Measurements from ENCODE around the gene CENPC. TPM values are rescaled to one million over a fixed set of nuclear protein-coding genes. Genes with fewer than 3 reads are reported as not detected.

CENPC gene
- 10 to 100 TPM; 36.4 to 36.7 TPM for total RNA-seq

- Mint-ChIP-seq H3K36me3 (ENCODE audit: low read depth) (peaks cover 40% of the 10 kb centered on the region), H3K9me3 (no peaks in the 10 kb centered on the region), H3K4me3 (peak within 1 kb of the TSS; percentile 89), H3K27me3 (no peaks in the 10 kb centered on the region), H3K27ac (peak within 1 kb of the TSS; percentile 91), H3K4me1 (peaks cover 38% of the 10 kb centered on the region)
- DNase-seq: peak; percentile 95
- ChIA-PET CTCF (interaction anchor here (1.2 to 2.6 kb wide), 4 partner anchors 155 to 366 kb away, joined by 4 to 7 read pairs (median 5); no protein-coding TSS in a partner anchor), POLR2A (interaction anchor here (0.8 to 5.3 kb wide), 13 partner anchors 8 to 804 kb away, joined by 3 to 48 read pairs (median 4); partner anchors contain the start of genes UBA6 and YTHDC1)
Measured at GRCh38 chr4:67545199-67546003, at the start of gene CENPC. TSS of gene CENPC (minus strand) at chr4:67545503. CDS start at chr4:67545355, 148 bp downstream.

DNA sequence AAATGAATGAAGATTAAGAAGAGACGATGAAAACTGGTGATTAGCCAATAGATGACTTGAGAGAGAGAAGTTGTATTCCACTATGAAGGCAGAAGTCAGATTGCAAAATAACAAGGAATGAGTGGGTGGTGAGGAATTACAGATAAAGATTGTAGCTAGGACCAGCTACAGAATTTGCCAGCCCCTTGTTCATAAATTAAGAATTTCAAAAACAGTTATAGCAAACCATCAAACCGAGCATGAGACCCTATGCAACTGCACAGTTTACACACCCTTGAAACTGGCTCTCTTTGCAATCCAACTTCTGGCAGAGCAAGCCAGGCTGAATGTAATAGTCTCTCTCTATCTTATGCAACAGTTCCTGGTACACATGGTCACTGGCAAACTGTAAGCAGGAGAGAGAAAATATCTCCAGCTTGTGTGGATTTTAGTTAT lies 48.5 kb upstream of the CENPC start:
- Mint-ChIP-seq H3K4me1 (no peaks in the 10 kb centered on the region), H3K9me3 (peaks cover 5% of the 10 kb centered on the region), H3K36me3 (ENCODE audit: low read depth) (peaks cover 37% of the 10 kb centered on the region), H3K27me3 (peaks cover 5% of the 10 kb centered on the region), H3K4me3 (no peak overlapping the region), H3K27ac (no peak overlapping the region)
- ChIA-PET CTCF (interaction anchor here (0.9 kb wide), 1 partner anchor 153 kb away, joined by 3 read pairs; no protein-coding TSS in a partner anchor), POLR2A (no interaction called here)
- no peak for DNase-seq

- peaks cover 36% of the 10 kb centered on the region for H3K36me3 Mint-ChIP-seq (ENCODE audit: low read depth)
- H3K27me3 Mint-ChIP-seq: no peaks in the 10 kb centered on the region
- no peaks in the 10 kb centered on the region for H3K9me3 Mint-ChIP-seq
- DNase-seq: no peak
- POLR2A ChIA-PET: no interaction called here
- no peak overlapping the region for H3K4me3 Mint-ChIP-seq
- H3K27ac Mint-ChIP-seq: no peak overlapping the region
- H3K4me1 Mint-ChIP-seq: peaks cover 2% of the 10 kb centered on the region
- CTCF ChIA-PET: no interaction called here
Measured at GRCh38 chr4:67587156-67587555, 41.9 kb upstream of the CENPC start.

DNA sequence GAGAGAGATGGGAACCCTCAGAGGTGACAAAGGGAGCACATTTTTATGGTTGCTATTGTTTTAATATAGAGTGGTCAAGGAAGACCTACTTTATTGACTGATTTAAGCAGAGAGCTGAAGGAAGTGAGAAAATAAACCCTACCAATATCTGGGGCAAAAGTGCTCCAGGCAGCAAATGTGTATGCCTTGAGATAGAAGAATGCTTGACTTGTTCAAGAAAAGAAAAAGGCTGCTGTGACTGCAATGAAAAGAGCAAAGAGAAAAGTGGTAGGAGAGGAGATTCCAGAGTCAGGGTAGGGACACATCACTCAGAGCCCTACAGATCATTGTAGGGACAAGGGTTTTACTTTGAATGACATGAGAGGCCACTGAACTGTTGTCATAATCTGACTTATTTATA lies 39.2 kb upstream of the CENPC start:
- H3K9me3 Mint-ChIP-seq: no peaks in the 10 kb centered on the region
- H3K4me1 Mint-ChIP-seq: peaks cover 20% of the 10 kb centered on the region
- peak overlapping the region; percentile 7 for H3K27ac Mint-ChIP-seq
- H3K4me3 Mint-ChIP-seq: no peak overlapping the region
- CTCF ChIA-PET: no interaction called here
- H3K27me3 Mint-ChIP-seq: no peaks in the 10 kb centered on the region
- no peak for DNase-seq
- POLR2A ChIA-PET: no interaction called here
- H3K36me3 Mint-ChIP-seq (ENCODE audit: low read depth): peaks cover 41% of the 10 kb centered on the region

- Mint-ChIP-seq H3K4me3 (no peak overlapping the region), H3K27me3 (no peaks in the 10 kb centered on the region), H3K36me3 (ENCODE audit: low read depth) (peaks cover 47% of the 10 kb centered on the region), H3K4me1 (peaks cover 21% of the 10 kb centered on the region), H3K9me3 (no peaks in the 10 kb centered on the region), H3K27ac (peak overlapping the region; percentile 68)
- CTCF ChIA-PET: interaction anchor here (0.7 to 1.3 kb wide), 3 partner anchors 8 to 164 kb away, joined by 3 to 4 read pairs (median 3); no protein-coding TSS in a partner anchor
- POLR2A ChIA-PET: no interaction called here
- no peak for DNase-seq
Measured at GRCh38 chr4:67581913-67582312, 36.6 kb upstream of the CENPC start.

DNA sequence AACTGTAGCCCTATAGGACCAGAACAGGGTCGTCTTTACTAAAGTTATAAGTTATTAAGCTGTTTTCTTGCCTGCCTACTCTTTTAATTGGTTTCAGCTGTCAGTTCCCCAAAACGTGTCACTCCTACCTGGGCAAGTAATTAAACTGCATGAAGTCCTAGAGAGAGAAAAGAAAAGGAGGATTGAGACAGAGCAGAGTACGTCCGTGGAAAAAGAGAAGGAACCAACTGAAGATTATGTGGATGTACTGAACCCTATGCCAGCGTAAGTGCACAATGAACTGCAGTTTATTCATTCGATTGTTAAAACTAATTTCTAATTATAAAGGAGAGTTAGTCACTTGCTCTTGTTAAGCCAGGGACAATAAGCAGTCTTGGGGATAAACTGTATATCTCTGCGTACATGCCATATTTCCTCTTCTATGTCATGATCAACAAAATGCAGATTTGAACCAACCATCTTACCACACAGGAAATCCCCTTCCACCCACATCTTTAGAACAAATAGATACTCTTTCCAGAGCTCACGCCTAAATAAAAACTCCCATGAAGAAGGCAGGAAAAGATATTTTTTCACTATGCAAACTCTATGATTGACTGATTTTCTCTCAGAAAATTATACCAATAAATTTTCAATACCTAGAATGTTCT lies 36.0 kb upstream of the CENPC start:
- Mint-ChIP-seq H3K9me3 (no peaks in the 10 kb centered on the region), H3K36me3 (ENCODE audit: low read depth) (peaks cover 44% of the 10 kb centered on the region), H3K27me3 (no peaks in the 10 kb centered on the region), H3K4me1 (peaks cover 21% of the 10 kb centered on the region), H3K4me3 (peak overlapping the region; percentile 38), H3K27ac (peak overlapping the region; percentile 68)
- CTCF ChIA-PET: interaction anchor here (0.7 to 1.3 kb wide), 3 partner anchors 8 to 165 kb away, joined by 3 to 4 read pairs (median 3); no protein-coding TSS in a partner anchor
- no peak for DNase-seq
- POLR2A ChIA-PET: interaction anchor here (0.7 to 1.6 kb wide), 2 partner anchors 37 to 119 kb away, joined by 3 to 4 read pairs; partner anchors contain the start of gene UBA6

DNA sequence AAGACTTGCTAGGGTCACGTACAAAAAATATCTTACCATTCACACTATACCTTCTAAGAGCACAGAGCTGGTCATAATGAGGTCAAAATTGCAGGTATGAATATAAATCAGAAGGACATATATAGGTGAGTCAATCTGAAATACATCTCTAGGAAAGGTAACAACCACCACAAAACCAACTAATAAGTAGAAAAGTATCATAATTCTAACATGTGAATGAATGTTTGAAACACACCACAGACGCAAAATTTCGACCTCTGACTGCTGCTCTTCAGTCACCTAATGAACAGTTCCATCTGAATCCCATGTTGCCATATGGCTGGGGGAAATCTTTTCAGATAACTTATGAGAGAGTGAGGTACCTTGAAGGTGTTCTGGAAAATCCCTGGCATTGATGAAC lies 35.3 kb upstream of the CENPC start:
- POLR2A ChIA-PET: interaction anchor here (1.6 kb wide), 1 partner anchor 36 kb away, joined by 4 read pairs; no protein-coding TSS in a partner anchor
- Mint-ChIP-seq H3K4me3 (no peak overlapping the region), H3K4me1 (peaks cover 26% of the 10 kb centered on the region), H3K9me3 (no peaks in the 10 kb centered on the region), H3K27me3 (no peaks in the 10 kb centered on the region), H3K36me3 (ENCODE audit: low read depth) (peaks cover 51% of the 10 kb centered on the region), H3K27ac (peak overlapping the region; percentile 23)
- DNase-seq: no peak
- CTCF ChIA-PET: interaction anchor here (1.0 to 1.3 kb wide), 2 partner anchors 13 to 166 kb away, joined by 3 read pairs; no protein-coding TSS in a partner anchor

- DNase-seq: no peak
- peaks cover 51% of the 10 kb centered on the region for H3K36me3 Mint-ChIP-seq (ENCODE audit: low read depth)
- H3K27me3 Mint-ChIP-seq: no peaks in the 10 kb centered on the region
- H3K9me3 Mint-ChIP-seq: no peaks in the 10 kb centered on the region
- no peak overlapping the region for H3K27ac Mint-ChIP-seq
- no peak overlapping the region for H3K4me3 Mint-ChIP-seq
- peaks cover 35% of the 10 kb centered on the region for H3K4me1 Mint-ChIP-seq
- ChIA-PET CTCF (interaction anchor here (1.3 kb wide), 1 partner anchor 124 kb away, joined by 4 read pairs; the partner anchor contains the start of gene UBA6), POLR2A (no interaction called here)
Measured at GRCh38 chr4:67576538-67576937, 31.2 kb upstream of the CENPC start.

- CTCF ChIA-PET: interaction anchor here (1.3 kb wide), 1 partner anchor 125 kb away, joined by 4 read pairs; the partner anchor contains the start of gene UBA6
- Mint-ChIP-seq H3K27ac (no peak overlapping the region), H3K9me3 (no peaks in the 10 kb centered on the region), H3K36me3 (ENCODE audit: low read depth) (peaks cover 50% of the 10 kb centered on the region), H3K27me3 (no peaks in the 10 kb centered on the region), H3K4me1 (peaks cover 30% of the 10 kb centered on the region), H3K4me3 (no peak overlapping the region)
- no peak for DNase-seq
- POLR2A ChIA-PET: no interaction called here
Measured at GRCh38 chr4:67576059-67576466, 30.8 kb upstream of the CENPC start.

DNA sequence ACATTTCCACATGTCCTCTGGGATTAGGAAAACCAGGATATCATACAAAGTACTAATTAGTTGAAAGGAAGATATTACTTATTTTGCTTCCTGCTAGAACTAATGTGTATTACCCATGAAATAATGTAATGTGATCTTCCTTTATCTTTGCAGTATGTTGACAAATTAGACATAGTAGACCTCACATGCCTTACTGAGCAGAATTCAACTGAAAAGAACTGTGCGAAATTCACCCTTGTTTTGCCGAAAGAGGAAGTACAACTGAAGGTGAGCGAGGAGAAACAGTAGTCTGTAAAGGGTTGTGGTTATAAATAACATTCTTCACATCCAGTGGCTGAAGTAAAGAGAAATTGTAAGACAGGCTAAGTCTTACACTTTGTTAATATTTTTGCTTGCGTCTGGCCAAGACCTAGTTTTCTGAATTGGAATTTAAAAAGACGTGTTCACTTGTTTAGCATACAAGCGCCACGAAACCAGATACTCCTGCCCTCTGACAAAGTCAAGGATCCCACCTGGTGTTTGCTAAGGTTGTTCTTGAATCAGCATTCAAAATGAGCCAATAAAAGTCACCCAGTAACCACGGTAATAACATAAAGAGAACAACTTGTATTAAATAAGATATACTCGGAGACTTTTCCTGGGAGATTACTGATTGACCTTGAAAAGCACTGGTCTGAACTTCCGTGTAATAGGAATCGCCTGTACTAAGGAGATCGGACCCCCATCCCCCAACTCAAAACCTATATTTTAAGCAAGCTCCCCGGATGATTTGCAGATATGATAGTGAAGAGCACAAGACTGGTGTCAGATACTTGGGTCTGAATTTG lies 30.1 kb upstream of the CENPC start:
- H3K36me3 Mint-ChIP-seq (ENCODE audit: low read depth): peaks cover 46% of the 10 kb centered on the region
- H3K4me1 Mint-ChIP-seq: peaks cover 24% of the 10 kb centered on the region
- peak overlapping the region; percentile 1 for H3K4me3 Mint-ChIP-seq
- no peaks in the 10 kb centered on the region for H3K9me3 Mint-ChIP-seq
- DNase-seq: no peak
- no peaks in the 10 kb centered on the region for H3K27me3 Mint-ChIP-seq
- ChIA-PET POLR2A (no interaction called here), CTCF (no interaction called here)
- peak overlapping the region; percentile 19 for H3K27ac Mint-ChIP-seq

DNA sequence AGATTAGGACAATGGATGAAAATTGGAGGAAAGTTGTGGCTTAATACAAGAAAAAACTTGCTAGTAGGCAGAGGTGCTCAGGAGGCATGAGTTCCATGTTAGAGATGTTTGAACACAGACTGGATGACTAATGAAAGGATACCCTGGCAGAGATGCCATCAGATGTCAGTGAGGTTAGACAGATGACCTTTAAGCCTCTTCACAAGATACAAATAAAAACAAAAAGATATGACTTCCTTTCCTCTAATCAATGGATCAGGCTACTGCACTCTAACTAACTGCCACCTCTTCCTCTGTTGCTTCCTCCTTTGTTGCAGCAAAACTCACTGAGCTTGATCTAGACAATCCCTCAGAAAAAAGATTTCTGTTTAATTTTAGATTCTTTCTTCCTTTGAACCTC lies 27.9 kb upstream of the CENPC start:
- Mint-ChIP-seq H3K4me3 (no peak overlapping the region), H3K36me3 (ENCODE audit: low read depth) (peaks cover 33% of the 10 kb centered on the region), H3K9me3 (no peaks in the 10 kb centered on the region), H3K27ac (no peak overlapping the region), H3K4me1 (peaks cover 24% of the 10 kb centered on the region), H3K27me3 (no peaks in the 10 kb centered on the region)
- no peak for DNase-seq
- ChIA-PET CTCF (interaction anchor here (1.3 kb wide), 1 partner anchor 8 kb away, joined by 3 read pairs; no protein-coding TSS in a partner anchor), POLR2A (interaction anchor here (0.8 kb wide), 1 partner anchor 12 kb away, joined by 3 read pairs; no protein-coding TSS in a partner anchor)

DNA sequence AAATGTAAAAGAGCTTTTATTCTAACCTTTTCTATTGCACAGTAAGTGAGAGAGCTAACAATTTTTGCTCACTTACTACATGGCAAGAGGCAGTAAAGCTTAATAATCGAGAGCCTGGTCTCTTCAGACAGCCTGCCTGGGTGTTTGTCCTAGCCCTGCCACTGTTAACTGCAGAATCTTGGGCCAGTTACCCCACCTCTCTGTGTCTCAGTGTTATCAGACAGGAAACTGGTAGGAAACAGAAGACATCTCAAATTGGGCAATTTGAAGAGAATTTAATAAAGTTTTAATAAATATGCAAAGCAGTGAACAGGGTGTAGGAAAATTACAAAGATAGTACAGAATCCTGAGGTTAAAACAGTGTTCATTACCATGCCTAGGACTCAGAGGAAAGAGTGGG lies 26.7 kb upstream of the CENPC start:
- Mint-ChIP-seq H3K4me3 (no peak overlapping the region), H3K4me1 (peaks cover 24% of the 10 kb centered on the region), H3K27ac (no peak overlapping the region), H3K9me3 (no peaks in the 10 kb centered on the region), H3K36me3 (ENCODE audit: low read depth) (peaks cover 26% of the 10 kb centered on the region), H3K27me3 (no peaks in the 10 kb centered on the region)
- ChIA-PET POLR2A (no interaction called here), CTCF (no interaction called here)
- DNase-seq: no peak

Measured in activated CD4-positive, alpha-beta memory T cell treated with anti-CD3 and anti-CD28 coated beads, Interleukin-2, amount 10 ng/mL, durations not matched to agents 7 days and 5 days (primary cell).